H9 (cell line): ENCODE measurements around the gene SH3GL2. TPM values are rescaled to one million over a fixed set of nuclear protein-coding genes. Genes with fewer than 3 reads are reported as not detected.

Source experiments
- DNase-seq: peaks from one replicate; pipeline ENCODE4 v3.0.0-alpha.2; 2017
- H2AFZ ChIP-seq: one replicate; pipeline ENCODE4 v1.6.1; 2013; ENCODE audit warnings: mild to moderate bottlenecking, low read length, control low read depth, moderate library complexity
- H2AK5ac ChIP-seq: 2 replicates; pipeline ENCODE4 v1.6.1; 2013; ENCODE audit warnings: low read length, control low read depth, mixed read lengths; ENCODE audit not compliant: insufficient read length
- H2BK120ac ChIP-seq: one replicate; pipeline ENCODE4 v1.6.1; 2013; ENCODE audit warnings: low read depth, mild to moderate bottlenecking, low read length, control low read depth, inconsistent platforms; ENCODE audit not compliant: poor library complexity, severe bottlenecking
- H2BK12ac ChIP-seq: 2 replicates; pipeline ENCODE4 v1.6.1; 2013; ENCODE audit warnings: low read length, control low read depth, mixed read lengths, low read depth; ENCODE audit not compliant: insufficient read length
- H2BK15ac ChIP-seq: 2 replicates; pipeline ENCODE4 v1.6.1; 2013; ENCODE audit warnings: low read depth, low read length, control low read depth
- H2BK20ac ChIP-seq: one replicate; pipeline ENCODE4 v1.6.1; 2013; ENCODE audit warnings: low read depth, mild to moderate bottlenecking, low read length, control low read depth, inconsistent platforms; ENCODE audit not compliant: poor library complexity, severe bottlenecking
- H2BK5ac ChIP-seq: 2 replicates; pipeline ENCODE4 v1.6.1; 2013; ENCODE audit warnings: low read length, control low read depth, mixed read lengths; ENCODE audit not compliant: insufficient read length
- H3K14ac ChIP-seq: 2 replicates; pipeline ENCODE4 v1.6.1; 2013; ENCODE audit warnings: low read length, control low read depth; ENCODE audit not compliant: insufficient read depth
- H3K18ac ChIP-seq: 2 replicates; pipeline ENCODE4 v1.6.1; 2013; ENCODE audit warnings: low read depth, mild to moderate bottlenecking, mixed read lengths, low read length, control low read depth; ENCODE audit not compliant: insufficient read length
- H3K23ac ChIP-seq: 2 replicates; pipeline ENCODE4 v1.6.1; 2013; ENCODE audit warnings: low read length, control low read depth, mixed read lengths, low read depth; ENCODE audit not compliant: insufficient read length
- H3K23me2 ChIP-seq: 2 replicates; pipeline ENCODE4 v1.6.1; 2013; ENCODE audit warnings: low read depth, mild to moderate bottlenecking, mixed read lengths, low read length, control low read depth; ENCODE audit not compliant: insufficient read length, poor library complexity, severe bottlenecking
- H3K27ac ChIP-seq: 2 replicates; pipeline ENCODE4 v1.5.1; 2013; ENCODE audit warnings: low read length, control low read depth, mixed read lengths, low read depth; ENCODE audit not compliant: insufficient read length
- H3K27me3 ChIP-seq: 2 replicates; pipeline ENCODE4 v1.6.1; 2013; ENCODE audit warnings: low read length, control low read depth, inconsistent platforms; ENCODE audit not compliant: insufficient read depth
- H3K4ac ChIP-seq: 2 replicates; pipeline ENCODE4 v1.6.1; 2013; ENCODE audit warnings: low read depth, mild to moderate bottlenecking, control low read depth, inconsistent platforms, low read length, moderate library complexity
- H3K4me1 ChIP-seq: 2 replicates; pipeline ENCODE4 v1.6.1; 2013; ENCODE audit warnings: low read length, control low read depth, inconsistent platforms; ENCODE audit not compliant: insufficient read depth
- H3K4me2 ChIP-seq: 2 replicates; pipeline ENCODE4 v1.6.1; 2013; ENCODE audit warnings: low read length, control low read depth, mixed read lengths; ENCODE audit not compliant: insufficient read length, insufficient read depth
- H3K56ac ChIP-seq: 2 replicates; pipeline ENCODE4 v1.6.1; 2013; ENCODE audit warnings: low read depth, mild to moderate bottlenecking, mixed read lengths, low read length, control low read depth; ENCODE audit not compliant: insufficient read length
- H3K79me1 ChIP-seq: 2 replicates; pipeline ENCODE4 v1.6.1; 2013; ENCODE audit warnings: low read depth, mild to moderate bottlenecking, moderate library complexity, low read length, control low read depth, inconsistent platforms; ENCODE audit not compliant: insufficient read depth, poor library complexity, severe bottlenecking
- H3K79me2 ChIP-seq: 2 replicates; pipeline ENCODE4 v1.6.1; 2013; ENCODE audit warnings: low read length, control low read depth, inconsistent platforms; ENCODE audit not compliant: insufficient read depth
- H3K9ac ChIP-seq: 2 replicates; pipeline ENCODE4 v1.6.1; 2013; ENCODE audit warnings: low read length, control low read depth, mixed read lengths; ENCODE audit not compliant: insufficient read length; ENCODE audit errors: extremely low read depth
- H3K9me3 ChIP-seq: one replicate; pipeline ENCODE4 v1.6.1; 2013; ENCODE audit warnings: low read depth, low read length, inconsistent platforms; ENCODE audit not compliant: control insufficient read depth
- H3T11ph ChIP-seq: one replicate; pipeline ENCODE4 v1.6.1; 2013; ENCODE audit warnings: mild to moderate bottlenecking, low read length, control low read depth, inconsistent platforms
- H4K20me1 ChIP-seq: one replicate; pipeline ENCODE4 v1.6.1; 2013; ENCODE audit not compliant: control insufficient read depth, insufficient read length, insufficient read depth
- H4K5ac ChIP-seq: 2 replicates; pipeline ENCODE4 v1.6.1; 2013; ENCODE audit warnings: low read depth, mild to moderate bottlenecking, mixed read lengths, low read length, control low read depth; ENCODE audit not compliant: insufficient read length
- H4K8ac ChIP-seq: replicated peaks from 2 replicates; pipeline ENCODE4 v1.6.1; 2013; ENCODE audit warnings: low read length, control low read depth, mixed read lengths, low read depth; ENCODE audit not compliant: insufficient read length
- H4K91ac ChIP-seq: 2 replicates; pipeline ENCODE4 v1.6.1; 2013; ENCODE audit warnings: low read depth, mild to moderate bottlenecking, moderate library complexity, mixed read lengths, low read length, control low read depth; ENCODE audit not compliant: insufficient read length
- H3K27ac Mint-ChIP-seq, 3 experiments: 2 replicates in 2 of 3; 3 replicates in 1 of 3; pipeline ENCODE4 v1.8.0; 2020 to 2021; ENCODE audit warnings: mixed read lengths in 3 of 3, mild to moderate bottlenecking in 1 of 3, moderate library complexity in 1 of 3
- H3K27me3 Mint-ChIP-seq: 2 replicates; pipeline ENCODE4 v1.8.0; 2021; ENCODE audit warnings: low read depth, mild to moderate bottlenecking, moderate library complexity, mixed read lengths
- H3K36me3 Mint-ChIP-seq, 3 experiments: 2 replicates in 2 of 3; 3 replicates in 1 of 3; pipeline ENCODE4 v1.8.0; 2020 to 2021; ENCODE audit warnings: low read depth in 3 of 3, mixed read lengths in 3 of 3; ENCODE audit not compliant: insufficient read depth in 1 of 3
- H3K4me1 Mint-ChIP-seq, 2 experiments: 2 replicates each; pipeline ENCODE4 v1.8.0; 2020; ENCODE audit warnings: mixed read lengths in 2 of 2
- H3K4me3 Mint-ChIP-seq, 2 experiments: 2 replicates in 1 of 2; 3 replicates in 1 of 2; pipeline ENCODE4 v1.8.0; 2020 to 2021; ENCODE audit warnings: mild to moderate bottlenecking in 2 of 2, mixed read lengths in 2 of 2, moderate library complexity in 1 of 2
- H3K9me3 Mint-ChIP-seq, 2 experiments: 2 replicates in 1 of 2; 3 replicates in 1 of 2; pipeline ENCODE4 v1.8.0; 2020; ENCODE audit warnings: mild to moderate bottlenecking in 2 of 2, mixed read lengths in 2 of 2, moderate library complexity in 1 of 2
- WGBS: extraction: QIAGEN DNeasy Blood & Tissue Kit; methylation state at CpG from one replicate; pipeline ENCODE4 v1.1.7; 2013; ENCODE audit warnings: missing lambda C conversion rate, low lambda C conversion rate, mixed read lengths; ENCODE audit not compliant: insufficient read length; ENCODE audit errors: extremely low coverage; 5-methylcytosine and 5-hydroxymethylcytosine counted together
- total RNA-seq: library from RNA; stranded (reverse); gene quantifications from 2 replicates; pipeline ENCODE4 v1.2.1, GENCODE V29; 2021
- TF ChIP-seq, protein P1 (sequence below): fragments of 200-600 bp; sonication (generic); conservative IDR thresholded peaks from 3 replicates; pipeline ENCODE4 v1.8.0; 2021; ENCODE audit warnings: antibody characterized with exemption, mild to moderate bottlenecking

SH3GL2 gene
- total RNA-seq, 1 experiment from 2014 or later, result 6.5 TPM

GRCh38 chr9:17622141-17622540 is 43.3 kb downstream of the SH3GL2 start:
- no peaks in the 10 kb centered on the region for H3K36me3 Mint-ChIP-seq

More at GRCh38 chr9:17622141-17622540, 43.3 kb downstream of the SH3GL2 start:
- H4K8ac ChIP-seq, result no peak overlapping the region
- no peak overlapping the region for H3K23ac ChIP-seq
- H2BK15ac ChIP-seq, result no peak overlapping the region
- no peaks in the 10 kb centered on the region for H3K27me3 ChIP-seq
- no peak overlapping the region for H3K27ac Mint-ChIP-seq
- H3K18ac ChIP-seq, result no peak overlapping the region
- H3K56ac ChIP-seq, result no peak overlapping the region
- no peaks in the 10 kb centered on the region for H3K79me2 ChIP-seq
- H4K5ac ChIP-seq, result no peak overlapping the region
- H2BK120ac ChIP-seq, result no peak overlapping the region
- no peaks in the 10 kb centered on the region for H4K20me1 ChIP-seq
- no peak overlapping the region for H3K27ac ChIP-seq
- H3K9me3 ChIP-seq, result no peaks in the 10 kb centered on the region
- no peak overlapping the region for H2AFZ ChIP-seq
- no peaks in the 10 kb centered on the region for H3K9me3 Mint-ChIP-seq
- WGBS, result no CpG with 5 or more reads among the region's 4 CpGs
- no peak overlapping the region for H3K14ac ChIP-seq
- no peak overlapping the region for H3K4me3 Mint-ChIP-seq
- no peaks in the 10 kb centered on the region for H3K23me2 ChIP-seq
- no peak overlapping the region for H2BK12ac ChIP-seq
- TF ChIP-seq, protein P1, sequence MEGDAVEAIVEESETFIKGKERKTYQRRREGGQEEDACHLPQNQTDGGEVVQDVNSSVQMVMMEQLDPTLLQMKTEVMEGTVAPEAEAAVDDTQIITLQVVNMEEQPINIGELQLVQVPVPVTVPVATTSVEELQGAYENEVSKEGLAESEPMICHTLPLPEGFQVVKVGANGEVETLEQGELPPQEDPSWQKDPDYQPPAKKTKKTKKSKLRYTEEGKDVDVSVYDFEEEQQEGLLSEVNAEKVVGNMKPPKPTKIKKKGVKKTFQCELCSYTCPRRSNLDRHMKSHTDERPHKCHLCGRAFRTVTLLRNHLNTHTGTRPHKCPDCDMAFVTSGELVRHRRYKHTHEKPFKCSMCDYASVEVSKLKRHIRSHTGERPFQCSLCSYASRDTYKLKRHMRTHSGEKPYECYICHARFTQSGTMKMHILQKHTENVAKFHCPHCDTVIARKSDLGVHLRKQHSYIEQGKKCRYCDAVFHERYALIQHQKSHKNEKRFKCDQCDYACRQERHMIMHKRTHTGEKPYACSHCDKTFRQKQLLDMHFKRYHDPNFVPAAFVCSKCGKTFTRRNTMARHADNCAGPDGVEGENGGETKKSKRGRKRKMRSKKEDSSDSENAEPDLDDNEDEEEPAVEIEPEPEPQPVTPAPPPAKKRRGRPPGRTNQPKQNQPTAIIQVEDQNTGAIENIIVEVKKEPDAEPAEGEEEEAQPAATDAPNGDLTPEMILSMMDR, result no peak
- H3K79me1 ChIP-seq, result no peaks in the 10 kb centered on the region
- no peak overlapping the region for H2AK5ac ChIP-seq
- no peak overlapping the region for H2BK20ac ChIP-seq
- H2BK5ac ChIP-seq, result no peak overlapping the region
- no peak for DNase-seq
- no peaks in the 10 kb centered on the region; the same call in 1 of the 2 replicates for H3K4me1 ChIP-seq
- H3K9ac ChIP-seq, result no peak overlapping the region
- no peaks in the 10 kb centered on the region; the same call in 1 of the 2 replicates for H3K27me3 Mint-ChIP-seq
- H3K4me1 Mint-ChIP-seq, result peaks cover 5 to 12% of the 10 kb centered on the region in 2 experiments
- H3K4ac ChIP-seq, result no peak overlapping the region
- H4K91ac ChIP-seq, result no peak overlapping the region
- no peak overlapping the region for H3K4me2 ChIP-seq
- no peak overlapping the region for H3T11ph ChIP-seq
